ENCODE measurements around the gene XYLB.

- TF ChIP-seq CTCF (IDR thresholded peaks at IDR 0.05) (no peak), POLR2A (IDR thresholded peaks at IDR 0.05) (no peak)
These were observed 114.0 kb downstream of the XYLB start for GRCh38 chr3:38460377-38461270.
